GM12872 (cell line): ENCODE data around the gene MRC1.

Experiments
- TF ChIP-seq, protein P1 (sequence below): IDR thresholded peaks from 3 replicates; pipeline ENCODE4 v1.5.1; 2011; ENCODE audit warnings: low read depth, mild to moderate bottlenecking, low read length, moderate library complexity; ENCODE audit not compliant: insufficient read depth

The MRC1 gene

DNA sequence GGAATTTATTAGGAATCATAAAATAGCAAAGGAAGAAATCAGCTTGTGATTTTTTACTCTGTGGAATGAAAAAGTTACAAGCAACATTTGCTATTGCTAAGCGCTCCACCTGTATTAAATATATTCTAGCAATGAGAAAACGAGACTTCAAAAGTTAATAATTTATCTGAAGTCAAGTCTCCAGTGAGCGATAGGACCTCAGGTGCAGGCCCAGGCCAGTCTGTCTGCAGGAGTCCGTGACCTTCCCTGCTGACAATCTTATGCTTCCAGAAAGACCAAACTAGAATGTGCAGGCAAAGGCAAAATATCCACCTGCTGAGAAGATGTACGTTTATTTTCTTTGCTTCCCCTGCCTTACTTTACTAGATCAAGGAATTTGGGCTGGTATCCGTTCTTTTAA is 22.7 kb downstream of the MRC1 start:
- TF ChIP-seq, protein P1, sequence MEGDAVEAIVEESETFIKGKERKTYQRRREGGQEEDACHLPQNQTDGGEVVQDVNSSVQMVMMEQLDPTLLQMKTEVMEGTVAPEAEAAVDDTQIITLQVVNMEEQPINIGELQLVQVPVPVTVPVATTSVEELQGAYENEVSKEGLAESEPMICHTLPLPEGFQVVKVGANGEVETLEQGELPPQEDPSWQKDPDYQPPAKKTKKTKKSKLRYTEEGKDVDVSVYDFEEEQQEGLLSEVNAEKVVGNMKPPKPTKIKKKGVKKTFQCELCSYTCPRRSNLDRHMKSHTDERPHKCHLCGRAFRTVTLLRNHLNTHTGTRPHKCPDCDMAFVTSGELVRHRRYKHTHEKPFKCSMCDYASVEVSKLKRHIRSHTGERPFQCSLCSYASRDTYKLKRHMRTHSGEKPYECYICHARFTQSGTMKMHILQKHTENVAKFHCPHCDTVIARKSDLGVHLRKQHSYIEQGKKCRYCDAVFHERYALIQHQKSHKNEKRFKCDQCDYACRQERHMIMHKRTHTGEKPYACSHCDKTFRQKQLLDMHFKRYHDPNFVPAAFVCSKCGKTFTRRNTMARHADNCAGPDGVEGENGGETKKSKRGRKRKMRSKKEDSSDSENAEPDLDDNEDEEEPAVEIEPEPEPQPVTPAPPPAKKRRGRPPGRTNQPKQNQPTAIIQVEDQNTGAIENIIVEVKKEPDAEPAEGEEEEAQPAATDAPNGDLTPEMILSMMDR: no peak

- TF ChIP-seq, protein P1: no peak
Observed at GRCh38 chr10:17833656-17834055, 24.5 kb downstream of the MRC1 start.

DNA sequence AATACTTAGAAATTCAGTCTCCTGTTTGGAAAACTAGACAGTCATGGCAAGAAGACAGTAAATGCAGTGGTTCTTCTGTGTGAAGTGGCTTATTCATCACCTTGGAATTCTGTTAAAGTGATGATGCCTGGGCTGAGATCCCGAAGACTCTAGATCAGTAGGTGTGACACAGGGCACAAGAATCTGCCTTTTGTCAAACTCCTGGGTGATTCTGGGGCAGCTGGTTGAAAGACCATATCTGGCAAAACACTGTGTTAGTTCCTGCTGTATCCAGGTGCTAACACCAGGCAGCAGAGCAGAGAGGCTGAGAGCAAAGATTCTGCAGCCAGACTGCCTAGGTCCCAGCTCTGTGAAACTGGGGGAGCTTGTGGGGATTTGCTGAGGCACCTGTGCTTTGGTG is 26.5 kb downstream of the MRC1 start:
- TF ChIP-seq, protein P1: no peak

DNA sequence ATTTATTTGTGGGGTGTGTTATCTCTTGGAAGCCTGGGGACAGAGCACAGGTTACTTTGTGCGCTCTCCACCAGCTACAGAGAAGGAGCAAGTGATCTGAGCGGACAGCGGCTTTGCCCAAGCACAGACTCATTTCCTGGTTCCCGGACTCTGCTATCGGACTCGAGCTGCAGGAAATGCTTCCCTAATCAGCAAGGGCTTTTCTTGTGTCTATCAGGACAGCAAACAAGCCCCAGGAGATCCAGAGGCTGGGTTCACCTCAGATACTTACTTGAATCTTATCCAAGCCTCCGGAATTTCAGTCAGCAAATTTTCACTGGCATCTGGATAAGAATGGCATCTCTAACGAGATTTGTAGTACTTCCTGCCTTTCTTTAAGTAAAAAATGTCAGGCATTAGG is 27.8 kb downstream of the MRC1 start:
- TF ChIP-seq, protein P1: no peak

- TF ChIP-seq, protein P1: no peak
Observed at GRCh38 chr10:17838080-17838648, 29.0 kb downstream of the MRC1 start.

DNA sequence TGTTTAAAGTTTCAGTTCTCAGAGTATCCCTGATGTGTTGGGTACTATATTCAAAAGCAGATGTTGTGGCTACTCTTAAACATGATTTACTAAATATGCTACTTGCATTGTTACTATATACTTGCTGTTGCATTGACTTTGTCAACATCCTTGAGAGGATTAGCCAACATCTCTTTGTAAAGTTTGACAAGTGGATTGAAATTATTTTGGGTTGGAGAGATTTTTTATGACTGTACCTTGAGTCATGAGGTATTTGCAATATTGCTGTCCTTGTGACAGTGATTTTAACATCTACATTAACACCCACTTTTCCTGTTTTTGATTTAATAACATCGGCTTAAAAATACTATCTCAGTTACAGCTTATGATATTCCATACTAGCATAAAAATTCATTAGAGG is 31.9 kb downstream of the MRC1 start:
- TF ChIP-seq, protein P1: no peak

GRCh38 chr10:17842641-17843040 is 33.5 kb downstream of the MRC1 start:
- TF ChIP-seq, protein P1: no peak
